SIG-M5 (cell line): ENCODE data around the gene OSGEP.

ENCODE experiments used
- DNase-seq: peaks from one replicate; lab custom pipeline; 2025; lab: John Stamatoyannopoulos, UW

Gene OSGEP

GRCh38 chr14:20397511-20397910, 57.1 kb downstream of the OSGEP start:
- no peak for DNase-seq
